ENCODE data around the gene C11orf98. TPM values are rescaled to one million over a fixed set of nuclear protein-coding genes. Genes with fewer than 3 reads are reported as not detected.

C11orf98 gene
- total RNA-seq, 2 donors from 2014 or later: 125 to 140 TPM

DNA sequence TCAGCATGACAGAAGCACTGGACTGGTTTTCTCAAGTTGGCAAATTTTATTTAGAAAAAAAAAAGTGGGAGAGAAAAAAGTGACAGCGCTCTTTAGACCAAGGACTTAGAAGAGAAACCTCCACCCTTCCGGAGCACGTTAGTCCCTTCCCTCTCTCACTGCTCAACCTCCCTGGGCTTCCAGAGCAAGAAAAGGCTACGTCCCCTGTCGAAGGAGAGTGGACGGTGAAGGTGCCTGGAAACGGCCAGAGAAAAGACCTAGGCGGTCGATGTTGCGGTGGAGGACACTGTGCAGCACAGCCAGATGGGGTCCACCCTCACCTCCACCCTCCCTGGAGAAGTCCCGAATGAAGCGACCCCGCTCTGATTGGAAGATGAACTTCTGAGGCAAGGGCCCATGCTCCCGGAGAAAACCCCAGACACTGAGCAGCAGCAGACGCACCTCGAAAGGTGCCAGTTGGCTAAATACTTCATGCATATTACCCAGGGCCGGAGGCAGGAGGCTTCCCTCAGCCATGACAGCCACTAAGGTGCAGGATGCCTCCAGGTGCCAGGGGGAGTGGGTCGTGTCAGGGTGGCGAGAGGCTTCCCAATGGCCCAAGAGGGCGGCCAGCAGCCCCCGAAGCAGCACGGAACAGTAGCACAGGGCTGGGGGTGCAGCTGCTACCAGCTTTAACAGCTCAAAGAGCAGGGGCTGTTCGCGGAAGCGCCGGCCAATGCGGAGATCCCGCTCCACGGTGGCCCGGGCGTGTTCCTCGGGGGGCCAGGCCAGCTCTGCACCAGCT, 18.0 kb downstream of the C11orf98 start:
- Histone ChIP-seq H3K9ac (ENCODE audit: extremely low read depth, low read length, poor library complexity, severe bottlenecking) (no peak overlapping the region), H3K27me3 (ENCODE audit: control insufficient read depth, insufficient read depth, low read length, poor library complexity, severe bottlenecking) (no peaks in the 10 kb centered on the region), H3K27ac (ENCODE audit: low read depth, low read length) (no peak overlapping the region), H3K9me3 (ENCODE audit: control insufficient read depth, low read length) (no peaks in the 10 kb centered on the region), H3K4me1 (ENCODE audit: control insufficient read depth, insufficient read depth, low read length) (no peaks in the 10 kb centered on the region), H3K36me3 (ENCODE audit: control insufficient read depth, insufficient read depth, low read length) (peaks cover 45% of the 10 kb centered on the region), H3K4me3 (ENCODE audit: low read length) (no peak overlapping the region)
- H3K4me1 Mint-ChIP-seq: peaks cover 2% of the 10 kb centered on the region
- WGBS, 2 experiments (ENCODE audit: insufficient coverage in 1 of 2, insufficient read length in 1 of 2): 78 to 79% methylated on average over 18 to 32 of the region's 32 CpGs
- peak overlapping the region; percentile 98 for H3K27ac Mint-ChIP-seq
- no peaks in the 10 kb centered on the region for H3K9me3 Mint-ChIP-seq
- TF ChIP-seq, protein P1, sequence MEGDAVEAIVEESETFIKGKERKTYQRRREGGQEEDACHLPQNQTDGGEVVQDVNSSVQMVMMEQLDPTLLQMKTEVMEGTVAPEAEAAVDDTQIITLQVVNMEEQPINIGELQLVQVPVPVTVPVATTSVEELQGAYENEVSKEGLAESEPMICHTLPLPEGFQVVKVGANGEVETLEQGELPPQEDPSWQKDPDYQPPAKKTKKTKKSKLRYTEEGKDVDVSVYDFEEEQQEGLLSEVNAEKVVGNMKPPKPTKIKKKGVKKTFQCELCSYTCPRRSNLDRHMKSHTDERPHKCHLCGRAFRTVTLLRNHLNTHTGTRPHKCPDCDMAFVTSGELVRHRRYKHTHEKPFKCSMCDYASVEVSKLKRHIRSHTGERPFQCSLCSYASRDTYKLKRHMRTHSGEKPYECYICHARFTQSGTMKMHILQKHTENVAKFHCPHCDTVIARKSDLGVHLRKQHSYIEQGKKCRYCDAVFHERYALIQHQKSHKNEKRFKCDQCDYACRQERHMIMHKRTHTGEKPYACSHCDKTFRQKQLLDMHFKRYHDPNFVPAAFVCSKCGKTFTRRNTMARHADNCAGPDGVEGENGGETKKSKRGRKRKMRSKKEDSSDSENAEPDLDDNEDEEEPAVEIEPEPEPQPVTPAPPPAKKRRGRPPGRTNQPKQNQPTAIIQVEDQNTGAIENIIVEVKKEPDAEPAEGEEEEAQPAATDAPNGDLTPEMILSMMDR (conservative IDR thresholded peaks at IDR 0.05): no peak
- no peaks in the 10 kb centered on the region for H3K27me3 Mint-ChIP-seq (ENCODE audit: insufficient read depth)
- DNase-seq: peak; percentile 57
- peak overlapping the region; percentile 96 for H3K4me3 Mint-ChIP-seq
- peaks cover 36% of the 10 kb centered on the region for H3K36me3 Mint-ChIP-seq (ENCODE audit: low read depth)

- Histone ChIP-seq H3K27ac (ENCODE audit: low read depth, low read length) (peak within 1 kb of the TSS; percentile 95), H3K4me1 (ENCODE audit: control insufficient read depth, insufficient read depth, low read length) (no peaks in the 10 kb centered on the region), H3K36me3 (ENCODE audit: control insufficient read depth, insufficient read depth, low read length) (peaks cover 48% of the 10 kb centered on the region), H3K9me3 (ENCODE audit: control insufficient read depth, low read length) (no peaks in the 10 kb centered on the region), H3K4me3 (ENCODE audit: low read length) (peak within 1 kb of the TSS; percentile 96), H3K9ac (ENCODE audit: extremely low read depth, low read length, poor library complexity, severe bottlenecking) (peak within 1 kb of the TSS; percentile 99), H3K27me3 (ENCODE audit: control insufficient read depth, insufficient read depth, low read length, poor library complexity, severe bottlenecking) (no peaks in the 10 kb centered on the region)
- DNase-seq: peak; percentile 100
- TF ChIP-seq, protein P1 (conservative IDR thresholded peaks at IDR 0.05): peak; percentile 17
- Mint-ChIP-seq H3K36me3 (ENCODE audit: low read depth) (peaks cover 39% of the 10 kb centered on the region), H3K4me3 (peak within 1 kb of the TSS; percentile 96), H3K4me1 (peaks cover 2% of the 10 kb centered on the region), H3K27ac (peak within 1 kb of the TSS; percentile 98), H3K9me3 (no peaks in the 10 kb centered on the region), H3K27me3 (ENCODE audit: insufficient read depth) (no peaks in the 10 kb centered on the region)
- 1% methylated on average over 34 to 73 of the region's 73 CpGs for WGBS, 2 experiments (ENCODE audit: insufficient coverage in 1 of 2, insufficient read length in 1 of 2)
These were observed 18.8 kb downstream of the C11orf98 start, which contains the start of gene GANAB for GRCh38 chr11:62645946-62646824. Gene GANAB (minus strand): TSS chr11:62646613. CDS start chr11:62646599, 14 bp downstream.

DNA sequence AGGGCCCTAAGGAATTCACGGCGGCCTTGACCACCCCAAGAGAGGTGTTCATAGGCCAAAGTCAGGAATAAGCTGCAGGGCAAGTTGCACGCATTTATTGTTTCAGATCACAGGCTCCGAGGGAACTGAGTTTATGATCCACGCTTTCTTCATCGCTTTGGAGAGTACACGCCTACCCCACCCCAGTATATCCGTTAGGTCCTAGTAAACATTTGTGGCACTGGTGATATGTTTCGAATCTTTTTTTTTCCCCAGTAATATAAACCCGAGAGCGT, 19.4 kb downstream of the C11orf98 start:
- DNase-seq: no peak
- peak overlapping the region; percentile 96 for H3K4me3 Mint-ChIP-seq
- Histone ChIP-seq H3K9ac (ENCODE audit: extremely low read depth, low read length, poor library complexity, severe bottlenecking) (peak overlapping the region; percentile 99), H3K27me3 (ENCODE audit: control insufficient read depth, insufficient read depth, low read length, poor library complexity, severe bottlenecking) (no peaks in the 10 kb centered on the region), H3K9me3 (ENCODE audit: control insufficient read depth, low read length) (no peaks in the 10 kb centered on the region), H3K4me1 (ENCODE audit: control insufficient read depth, insufficient read depth, low read length) (no peaks in the 10 kb centered on the region), H3K27ac (ENCODE audit: low read depth, low read length) (peak overlapping the region; percentile 95), H3K36me3 (ENCODE audit: control insufficient read depth, insufficient read depth, low read length) (peaks cover 53% of the 10 kb centered on the region), H3K4me3 (ENCODE audit: low read length) (peak overlapping the region; percentile 96)
- 40 to 43% methylated on average over 9 to 11 of the region's 11 CpGs for WGBS, 2 experiments (ENCODE audit: insufficient coverage in 1 of 2, insufficient read length in 1 of 2)
- peaks cover 4% of the 10 kb centered on the region for H3K4me1 Mint-ChIP-seq
- TF ChIP-seq, protein P1 (conservative IDR thresholded peaks at IDR 0.05): no peak
- H3K27ac Mint-ChIP-seq: peak overlapping the region; percentile 98
- H3K9me3 Mint-ChIP-seq: no peaks in the 10 kb centered on the region
- H3K36me3 Mint-ChIP-seq (ENCODE audit: low read depth): peaks cover 40% of the 10 kb centered on the region
- no peaks in the 10 kb centered on the region for H3K27me3 Mint-ChIP-seq (ENCODE audit: insufficient read depth)

Measured in endodermal cell (in vitro differentiated cells).